RPMI7951 (cell line): Measurements from ENCODE around the gene PDE6H. TPM values are rescaled to one million over a fixed set of nuclear protein-coding genes. Genes with fewer than 3 reads are reported as not detected.
A peak's percentile ranks its signal among the peaks of the same experiment; 100 is the strongest.

Source experiments
- DNase-seq: peaks from one replicate; pipeline ENCODE4 v3.0.0-alpha.2; 2012; ENCODE audit warnings: low read depth
- total RNA-seq: library from RNA; depleted of rRNA; stranded (reverse); fragments of >200 nt; shearing (Covaris generic); gene quantifications from 2 replicates; pipeline ENCODE4 v1.2.3, GENCODE V29; 2014; rRNA removed

Gene PDE6H
- total RNA-seq, result not detected in 2 replicates

- no peak for DNase-seq
Measured at GRCh38 chr12:14972816-14973215, at the start of gene PDE6H. PDE6H (plus strand) TSS chr12:14973042; CDS start chr12:14978013, 4,971 bp downstream.

GRCh38 chr12:14923944-14924343 lies 48.9 kb upstream of the PDE6H start:
- DNase-seq, result peak; percentile 19

DNA sequence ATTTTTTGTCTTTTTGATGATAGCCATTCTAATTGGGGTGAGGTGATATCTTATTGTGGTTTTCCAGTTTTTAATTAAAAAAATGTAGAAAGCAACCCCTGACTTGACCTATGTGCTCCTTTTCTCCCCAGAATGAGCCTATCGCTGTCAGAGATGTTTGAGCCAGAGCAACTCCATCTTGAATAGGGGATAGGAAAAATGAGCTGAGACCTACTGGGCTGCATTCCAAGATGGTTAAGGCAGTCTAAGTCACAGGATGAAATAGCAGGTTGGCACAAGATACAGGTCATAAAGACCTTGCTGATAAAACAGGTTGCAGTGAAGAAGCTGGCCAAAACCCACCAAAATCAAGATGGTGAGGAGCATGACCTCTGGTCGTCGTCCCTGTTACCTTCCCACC lies 48.3 kb upstream of the PDE6H start:
- no peak for DNase-seq

DNA sequence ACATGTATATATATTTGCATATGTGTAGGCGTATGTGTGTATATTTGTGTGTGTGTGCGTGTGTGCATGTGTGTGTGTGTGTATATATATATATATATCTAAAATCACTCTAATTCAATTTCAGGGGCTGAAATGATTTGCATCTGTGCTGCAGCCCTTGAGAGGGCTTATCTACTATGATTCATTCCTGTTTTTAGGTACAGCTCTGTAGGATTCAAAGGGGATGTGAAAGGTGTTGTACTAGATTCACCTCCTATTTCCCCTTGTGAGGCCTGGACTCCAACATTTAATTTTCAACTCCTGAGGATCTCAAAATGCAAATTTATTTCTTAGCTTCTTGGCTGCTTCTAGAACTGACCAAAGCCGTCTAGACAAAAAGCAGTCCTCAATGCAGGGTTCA lies 45.6 kb upstream of the PDE6H start:
- no peak for DNase-seq

DNA sequence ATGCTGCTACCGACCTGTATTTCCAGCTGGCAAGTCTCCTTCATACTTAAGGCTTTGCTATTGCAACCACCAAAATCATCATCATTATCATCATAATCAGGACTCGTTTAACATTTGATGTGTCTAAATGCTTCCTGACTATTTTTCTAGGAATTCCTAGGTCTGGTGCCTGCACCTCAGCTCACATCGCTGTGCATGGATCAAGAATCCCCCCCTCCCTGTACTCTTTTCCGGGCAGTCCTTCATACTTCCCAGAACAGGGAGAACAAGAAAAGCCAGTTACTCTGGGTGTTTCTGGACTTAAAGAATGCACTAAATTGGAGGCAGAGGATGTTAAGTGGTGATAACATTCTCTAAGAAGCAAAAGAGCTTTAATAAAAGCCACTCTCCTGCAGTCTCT lies 43.9 kb upstream of the PDE6H start:
- DNase-seq, result no peak

GRCh38 chr12:14930299-14930698 lies 42.5 kb upstream of the PDE6H start:
- no peak for DNase-seq

GRCh38 chr12:14931359-14931758 lies 41.5 kb upstream of the PDE6H start:
- DNase-seq, result no peak

DNA sequence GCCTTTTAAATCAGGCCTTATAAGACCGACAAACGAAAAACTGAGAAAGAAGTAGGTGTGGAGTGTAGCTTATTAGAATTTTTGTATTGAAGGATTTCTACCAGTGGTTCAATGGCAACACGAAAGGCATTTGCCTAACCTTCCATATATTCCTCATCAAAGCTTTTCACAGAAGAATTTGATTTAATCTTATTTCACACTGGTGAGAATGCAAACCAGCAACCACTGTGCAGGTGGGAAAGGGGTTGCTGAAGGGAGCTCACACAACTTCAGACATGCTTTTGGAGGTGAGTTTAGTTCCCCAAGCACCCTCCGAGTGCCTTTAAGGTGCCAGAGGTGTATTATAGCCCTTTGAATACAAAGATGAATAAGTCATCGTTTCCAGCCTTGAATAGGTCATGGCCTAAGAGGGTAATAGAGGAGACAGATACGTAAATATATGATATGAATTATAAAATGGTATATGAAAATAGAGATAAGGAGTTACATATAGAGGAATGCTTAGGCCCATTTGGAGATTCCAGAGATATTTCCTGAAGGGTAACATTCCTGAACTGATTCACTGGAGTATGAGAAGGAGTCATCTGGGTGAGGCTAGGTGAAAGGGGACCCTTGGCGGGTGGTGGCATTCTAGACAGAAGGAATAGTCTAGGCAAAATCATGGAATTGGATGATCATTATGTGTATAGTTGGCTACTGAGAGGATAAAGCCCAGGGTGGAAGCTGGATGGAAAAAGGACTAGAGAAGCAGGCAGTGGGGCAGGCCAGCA lies 40.9 kb upstream of the PDE6H start:
- DNase-seq, result no peak

DNA sequence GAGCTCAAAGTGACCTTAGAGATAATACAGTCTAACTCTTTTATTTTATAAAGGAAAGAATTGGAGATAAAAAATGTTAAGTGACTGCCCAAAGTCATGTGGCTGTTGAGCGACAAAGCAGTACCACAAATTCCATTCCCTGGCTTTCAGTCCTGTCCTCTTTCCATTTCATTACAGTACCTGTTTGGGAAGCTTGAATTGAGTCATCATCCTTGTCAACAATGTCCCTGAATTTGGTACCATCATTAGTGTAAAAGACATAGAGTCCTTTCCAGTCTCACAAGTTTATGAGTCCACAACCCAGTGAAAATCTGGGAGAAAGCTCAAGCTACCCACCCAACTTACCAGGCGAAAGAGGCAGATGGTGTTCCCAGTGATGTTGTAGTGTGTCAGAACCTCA lies 38.3 kb upstream of the PDE6H start:
- no peak for DNase-seq

DNA sequence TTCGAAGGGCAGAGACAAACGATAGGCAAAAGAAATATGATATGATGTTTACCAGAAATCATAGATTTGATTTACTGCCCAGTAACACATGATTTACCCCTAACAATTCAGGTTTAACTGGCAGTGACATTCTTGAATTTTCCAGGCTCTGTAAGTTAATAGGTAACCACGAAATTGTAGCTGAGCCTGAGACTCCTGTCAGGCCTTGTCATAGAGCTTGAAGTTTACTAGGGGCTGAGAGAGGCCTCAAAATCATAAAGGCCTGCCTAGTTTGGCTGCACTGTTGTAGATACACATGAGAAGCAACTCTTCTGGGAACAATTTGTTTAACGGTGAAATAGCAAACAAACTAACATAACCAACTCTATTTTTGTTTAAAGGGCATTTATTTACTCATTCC lies 37.8 kb upstream of the PDE6H start:
- DNase-seq, result no peak

DNA sequence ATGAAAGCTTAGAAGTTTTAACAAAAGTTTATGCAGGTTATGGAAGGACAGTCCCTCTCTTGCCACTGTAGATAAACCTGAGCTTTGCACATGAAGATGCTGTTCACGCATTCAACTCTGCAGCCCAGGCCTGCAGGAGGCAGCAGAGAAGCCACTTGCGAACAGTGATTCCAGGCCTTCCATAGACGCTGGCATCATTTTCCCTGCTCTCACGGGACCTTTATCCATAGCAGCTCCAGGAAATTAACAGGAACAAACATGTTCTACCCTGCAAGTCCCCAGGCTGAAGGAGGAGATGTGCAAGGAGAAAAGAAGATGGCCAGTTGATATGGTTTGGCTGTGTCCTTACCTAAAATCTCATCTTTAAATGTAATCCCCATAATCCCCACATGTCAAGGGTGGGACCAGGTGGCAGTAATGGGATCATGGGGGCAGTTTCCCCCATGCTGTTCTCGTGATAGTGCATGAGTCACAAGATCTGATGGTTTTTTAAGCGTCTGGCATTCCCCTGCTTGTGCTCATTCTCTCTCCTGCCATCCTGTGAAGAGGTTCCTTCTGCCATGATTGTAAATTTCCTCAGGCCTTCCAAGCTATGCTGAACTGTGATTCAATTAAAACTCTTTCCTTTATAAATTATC lies 36.5 kb upstream of the PDE6H start:
- peak; percentile 29 for DNase-seq

GRCh38 chr12:14937014-14937413 lies 35.8 kb upstream of the PDE6H start:
- no peak for DNase-seq

DNA sequence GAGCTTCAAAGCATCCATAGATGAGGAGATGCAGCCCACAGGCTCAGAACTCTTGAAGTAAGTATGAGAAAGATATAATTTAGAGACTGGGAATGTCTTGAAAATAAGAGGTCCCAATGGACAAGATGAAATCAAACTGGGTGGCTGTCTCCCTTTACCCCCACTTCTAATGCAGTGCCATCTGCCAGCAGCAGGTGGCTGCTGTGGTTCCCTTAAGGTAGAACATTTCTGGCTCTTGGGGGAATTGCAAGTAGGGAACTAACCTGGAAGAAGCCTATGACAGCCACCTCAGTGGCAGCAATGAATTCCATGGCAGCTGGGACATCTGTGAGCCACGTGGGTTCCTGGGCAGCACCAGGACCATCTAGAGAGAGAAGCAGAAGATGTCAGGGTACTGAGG lies 35.2 kb upstream of the PDE6H start:
- peak; percentile 21 for DNase-seq

- DNase-seq, result no peak
Measured at GRCh38 chr12:14938301-14938700, 34.5 kb upstream of the PDE6H start, which contains the start of gene ERP27. ERP27 (minus strand) TSS chr12:14938537; CDS start chr12:14938508, 29 bp downstream.

DNA sequence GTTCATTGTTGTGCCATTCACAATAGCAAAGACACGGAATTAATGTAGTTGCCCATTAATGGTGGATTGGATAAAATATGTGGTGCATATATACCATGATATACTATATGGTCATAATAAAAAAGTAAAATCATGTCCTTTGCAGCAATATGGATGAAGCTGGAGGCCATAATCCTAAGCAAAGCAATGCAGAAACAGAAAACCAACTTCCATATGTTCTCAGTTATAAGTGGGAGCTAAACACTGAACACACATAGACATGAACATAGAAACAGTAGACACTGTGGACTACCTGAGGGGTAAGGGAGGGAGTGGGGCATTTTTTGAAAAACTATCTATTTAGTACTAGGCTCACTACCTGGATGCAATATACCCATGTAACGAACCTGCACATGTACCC lies 31.5 kb upstream of the PDE6H start:
- no peak for DNase-seq

DNA sequence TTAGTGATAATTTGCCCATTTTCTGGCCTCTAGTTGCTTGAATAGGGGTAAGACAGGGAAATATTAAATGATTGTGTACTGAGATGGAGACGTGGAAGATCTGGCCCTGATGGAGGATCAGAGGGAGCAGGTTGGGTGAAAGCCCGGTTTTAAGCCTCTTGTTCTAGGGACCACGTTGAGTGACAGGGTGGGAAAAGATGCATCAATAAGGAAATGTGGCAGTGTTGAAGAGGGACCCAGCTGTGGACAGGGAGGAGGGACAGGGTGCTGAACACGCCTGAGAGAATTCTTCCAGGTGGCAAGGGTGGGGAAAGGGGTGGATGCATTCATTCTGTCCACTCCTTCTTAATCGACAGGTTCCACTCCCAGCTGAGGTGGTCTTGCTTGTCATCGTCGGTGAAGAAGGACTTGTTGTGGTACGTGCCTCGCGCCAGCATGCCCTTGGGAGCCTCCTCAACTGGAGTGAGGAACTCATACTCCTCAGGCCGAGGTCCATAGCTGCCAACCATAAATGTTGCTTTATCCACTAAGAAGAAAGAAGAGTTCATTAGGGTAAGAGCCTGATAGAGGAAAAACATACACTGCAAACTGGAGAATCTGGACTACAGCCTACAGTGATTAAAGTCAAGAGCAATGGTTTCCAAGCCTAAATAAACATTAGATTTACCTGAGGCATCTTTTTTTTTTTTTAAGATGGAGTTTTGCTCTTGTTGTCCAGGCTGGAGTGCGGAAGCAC lies 30.5 kb upstream of the PDE6H start:
- no peak for DNase-seq

- DNase-seq, result no peak
Measured at GRCh38 chr12:14946162-14946561, 26.7 kb upstream of the PDE6H start.

- no peak for DNase-seq
Measured at GRCh38 chr12:14946861-14947260, 26.0 kb upstream of the PDE6H start.

DNA sequence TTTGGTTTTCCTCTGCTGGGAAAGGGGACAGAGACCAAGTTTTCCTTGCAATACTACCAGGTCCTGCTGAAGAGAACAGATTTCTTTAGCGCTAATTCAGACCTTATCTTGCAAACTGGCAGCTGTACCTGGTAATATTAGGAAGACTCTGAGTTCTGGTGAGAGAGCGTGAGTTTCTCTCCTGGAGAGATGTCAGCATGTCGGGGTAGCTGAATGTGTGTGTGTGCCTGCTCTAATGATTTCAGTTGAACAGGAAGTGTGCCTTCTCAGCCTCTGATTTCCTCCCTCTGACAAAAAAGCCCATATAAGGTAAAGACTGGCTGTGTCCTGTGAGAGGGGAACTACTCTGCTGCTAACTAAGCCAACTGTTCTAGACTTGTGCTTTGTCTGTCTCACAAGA lies 24.2 kb upstream of the PDE6H start:
- DNase-seq, result peak; percentile 90

- no peak for DNase-seq
Measured at GRCh38 chr12:14949631-14950030, 23.2 kb upstream of the PDE6H start.

GRCh38 chr12:14950421-14950820 lies 22.4 kb upstream of the PDE6H start:
- DNase-seq, result peak; percentile 55

DNA sequence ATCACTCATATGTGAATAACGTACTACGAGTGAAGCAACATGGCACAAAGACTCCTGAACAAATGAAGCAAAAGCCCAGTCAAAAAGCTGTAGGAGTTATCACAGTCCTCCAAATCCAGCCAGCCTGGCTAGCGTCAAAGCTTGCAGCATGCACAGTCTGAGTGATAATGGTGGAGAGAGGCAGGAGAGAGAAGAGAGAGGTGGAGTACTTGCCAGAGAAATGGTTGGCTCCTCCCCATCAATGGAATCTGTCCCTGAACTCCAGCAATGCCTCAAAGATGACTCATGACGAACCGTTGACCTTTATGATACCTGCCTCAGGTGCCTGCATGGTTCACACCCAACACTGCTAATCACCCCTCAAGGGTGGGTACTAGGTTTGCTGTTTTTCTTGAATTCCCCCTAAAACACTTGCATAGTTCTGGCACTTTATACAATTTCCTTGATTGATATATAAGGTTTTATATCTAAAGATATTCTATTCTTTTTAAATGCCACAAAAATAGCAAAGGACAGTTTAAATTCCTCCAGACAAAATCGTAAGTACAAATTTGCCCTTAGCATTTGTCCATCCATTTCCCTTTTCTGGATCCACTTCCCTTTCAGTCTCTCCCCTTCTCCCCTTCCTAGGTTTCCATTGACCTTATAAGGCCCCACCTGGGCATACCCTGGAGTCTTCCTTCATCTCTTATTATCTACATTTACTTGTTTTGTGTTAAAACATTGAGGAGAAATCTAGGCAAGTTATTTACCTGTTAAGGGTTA lies 21.7 kb upstream of the PDE6H start:
- no peak for DNase-seq
